Caki2 (cell line): ENCODE measurements around the gene PRDM12. TPM values are rescaled to one million over a fixed set of nuclear protein-coding genes. Genes with fewer than 3 reads are reported as not detected.
"Not testable (repeated sequence)": the region's sequence is repeated elsewhere in the genome, so short reads cannot be mapped to it uniquely, and the experiment has no call there.

ENCODE experiments used
- DNase-seq: peaks from one replicate; pipeline ENCODE4 v3.0.0-alpha.2; 2015; ENCODE audit warnings: low read depth
- in situ Hi-C: cut with HindIII; loops from 2 replicates; pipeline ENCODE4 v1.10.0; 2016; ENCODE audit warnings: low sequenced_read_pairs, low pct_unique_long_range_greater_than_20kb, mixed read lengths
- total RNA-seq: library from RNA; depleted of rRNA; stranded (reverse); fragments of >200 nt; shearing (Covaris generic); gene quantifications from 2 replicates; pipeline ENCODE4 v1.2.3, GENCODE V29; 2014; ENCODE audit warnings: low replicate concordance

The PRDM12 gene
- total RNA-seq, 1 experiment from 2014 or later, result not detected

- in situ Hi-C loops, result no loop called here
These were observed 16.7 kb downstream of the PRDM12 start for GRCh38 chr9:130680836-130681768.

GRCh38 chr9:130681769-130682420 is 17.5 kb downstream of the PRDM12 start:
- DNase-seq, result peak; percentile 57
- in situ Hi-C loops, result no loop called here

More at GRCh38 chr9:130680836-130681768, 16.7 kb downstream of the PRDM12 start:
- peak; percentile 84 for DNase-seq

- in situ Hi-C loops, result no loop called here
- DNase-seq, result peak; percentile 56
These were observed 18.2 kb downstream of the PRDM12 start for GRCh38 chr9:130682421-130683121.

GRCh38 chr9:130685104-130685503 is 20.7 kb downstream of the PRDM12 start:
- in situ Hi-C loops, result no loop called here

GRCh38 chr9:130685945-130686344 is 21.6 kb downstream of the PRDM12 start:
- DNase-seq, in situ Hi-C loops: not testable (repeated sequence)

More at GRCh38 chr9:130685104-130685503, 20.7 kb downstream of the PRDM12 start:
- DNase-seq, result no peak

- in situ Hi-C loops, result no loop called here
- no peak for DNase-seq
These were observed 23.2 kb downstream of the PRDM12 start for GRCh38 chr9:130687615-130688014.

- in situ Hi-C loops, result no loop called here
- no peak for DNase-seq
These were observed 23.7 kb downstream of the PRDM12 start for GRCh38 chr9:130688072-130688471.

- in situ Hi-C loops, result no loop called here
- no peak for DNase-seq
These were observed 25.2 kb downstream of the PRDM12 start for GRCh38 chr9:130689572-130689936.

- in situ Hi-C loops, result no loop called here
- peak; percentile 94 for DNase-seq
These were observed 25.7 kb downstream of the PRDM12 start for GRCh38 chr9:130689937-130690700.

- no peak for DNase-seq
- in situ Hi-C loops, result no loop called here
These were observed 27.9 kb downstream of the PRDM12 start for GRCh38 chr9:130692321-130692720.

GRCh38 chr9:130693101-130693425 is 28.7 kb downstream of the PRDM12 start:
- in situ Hi-C loops, result no loop called here
- DNase-seq, result no peak

GRCh38 chr9:130693426-130694191 is 29.2 kb downstream of the PRDM12 start, which contains the start of gene EXOSC2:
TSS of gene EXOSC2 (plus strand) at chr9:130693780. CDS start at chr9:130693792, 12 bp downstream.
- peak; percentile 90 for DNase-seq
- in situ Hi-C loops, result no loop called here

GRCh38 chr9:130694205-130694604 is 29.8 kb downstream of the PRDM12 start:
- in situ Hi-C loops, result no loop called here

GRCh38 chr9:130696139-130696650 is 31.8 kb downstream of the PRDM12 start:
- DNase-seq, result no peak
- in situ Hi-C loops, result no loop called here

More at GRCh38 chr9:130694205-130694604, 29.8 kb downstream of the PRDM12 start:
- no peak for DNase-seq

- in situ Hi-C loops, result no loop called here
- DNase-seq, result no peak
These were observed 32.6 kb downstream of the PRDM12 start for GRCh38 chr9:130696996-130697395.

GRCh38 chr9:130698514-130698913 is 34.1 kb downstream of the PRDM12 start:
- in situ Hi-C loops, result no loop called here
- no peak for DNase-seq

- in situ Hi-C loops, result no loop called here
These were observed 34.7 kb downstream of the PRDM12 start for GRCh38 chr9:130699047-130699446.

More at GRCh38 chr9:130699047-130699446, 34.7 kb downstream of the PRDM12 start:
- no peak for DNase-seq
